Stimulated activated CD8-positive, alpha-beta memory T cell treated with anti-CD3 and anti-CD28 coated beads, Interleukin-4, amount 100 ng/mL, for 48 hours (primary cell): Measurements from ENCODE around the gene ADGRD1.

Experiments
- DNase-seq: peaks from one replicate; pipeline ENCODE4 v3.0.0-alpha.2; 2020

ADGRD1 gene

GRCh38 chr12:130967636-130968035 lies 13.9 kb downstream of the ADGRD1 start:
- DNase-seq = no peak

- no peak for DNase-seq
Observed at GRCh38 chr12:130968611-130969010, 14.9 kb downstream of the ADGRD1 start.

GRCh38 chr12:130969223-130969622 lies 15.5 kb downstream of the ADGRD1 start:
- no peak for DNase-seq

GRCh38 chr12:130970165-130970907 lies 16.6 kb downstream of the ADGRD1 start:
- DNase-seq = no peak

- no peak for DNase-seq
Observed at GRCh38 chr12:130970908-130971233, 17.2 kb downstream of the ADGRD1 start.

GRCh38 chr12:130971925-130972585 lies 18.3 kb downstream of the ADGRD1 start:
- no peak for DNase-seq

GRCh38 chr12:130972586-130972950 lies 18.9 kb downstream of the ADGRD1 start:
- no peak for DNase-seq

GRCh38 chr12:130973109-130973508 lies 19.4 kb downstream of the ADGRD1 start:
- no peak for DNase-seq

GRCh38 chr12:130973906-130974305 lies 20.2 kb downstream of the ADGRD1 start:
- DNase-seq = no peak

GRCh38 chr12:130975116-130975515 lies 21.4 kb downstream of the ADGRD1 start:
- no peak for DNase-seq

- no peak for DNase-seq
Observed at GRCh38 chr12:130976171-130976720, 22.5 kb downstream of the ADGRD1 start.

GRCh38 chr12:130977046-130977742 lies 23.5 kb downstream of the ADGRD1 start:
- no peak for DNase-seq

GRCh38 chr12:130977743-130978095 lies 24.0 kb downstream of the ADGRD1 start:
- no peak for DNase-seq

GRCh38 chr12:130978785-130979184 lies 25.1 kb downstream of the ADGRD1 start:
- DNase-seq = no peak

- DNase-seq = no peak
Observed at GRCh38 chr12:130981074-130981742, 27.5 kb downstream of the ADGRD1 start.

- no peak for DNase-seq
Observed at GRCh38 chr12:130981911-130982310, 28.2 kb downstream of the ADGRD1 start.

- DNase-seq = no peak
Observed at GRCh38 chr12:130982565-130983225, 29.0 kb downstream of the ADGRD1 start.

- no peak for DNase-seq
Observed at GRCh38 chr12:130983328-130984017, 29.8 kb downstream of the ADGRD1 start.

GRCh38 chr12:130984183-130985058 lies 30.7 kb downstream of the ADGRD1 start:
- DNase-seq = no peak

- DNase-seq = no peak
Observed at GRCh38 chr12:130987151-130987931, 33.6 kb downstream of the ADGRD1 start.
